ENCODE results near the gene ZFAND3.

ZFAND3 gene

DNA sequence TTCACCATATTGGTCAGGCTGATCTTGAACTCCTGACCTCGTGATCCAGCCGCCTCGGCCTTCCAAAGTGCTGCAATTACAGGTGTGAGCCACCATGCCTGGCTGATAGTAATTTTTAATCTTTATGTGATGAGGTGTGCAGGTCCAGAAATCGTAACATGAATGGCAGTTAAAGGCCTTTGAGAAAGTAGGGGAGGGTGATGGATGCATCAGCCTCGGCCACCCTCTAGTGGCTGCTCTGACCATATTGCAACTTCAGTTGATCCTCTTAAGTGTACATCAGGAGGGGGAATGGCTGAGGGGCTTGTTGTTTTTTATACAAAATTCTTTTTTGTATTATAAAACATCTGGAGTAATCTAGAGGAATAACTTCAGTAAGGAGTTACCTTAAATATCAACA lies 193.0 kb downstream of the ZFAND3 start:
- Mint-ChIP-seq H3K27me3 (no peaks in the 10 kb centered on the region), H3K27ac (no peak overlapping the region), H3K4me3 (no peak overlapping the region), H3K4me1 (peaks cover 18% of the 10 kb centered on the region), H3K9me3 (peaks cover 2% of the 10 kb centered on the region), H3K36me3 (peaks cover 6% of the 10 kb centered on the region)
- ATAC-seq (ENCODE audit: low read depth) (peak; percentile 81), DNase-seq (ENCODE audit: low spot score in 2 of 2) (peak in 1 of 2 donors; percentile 10)

DNA sequence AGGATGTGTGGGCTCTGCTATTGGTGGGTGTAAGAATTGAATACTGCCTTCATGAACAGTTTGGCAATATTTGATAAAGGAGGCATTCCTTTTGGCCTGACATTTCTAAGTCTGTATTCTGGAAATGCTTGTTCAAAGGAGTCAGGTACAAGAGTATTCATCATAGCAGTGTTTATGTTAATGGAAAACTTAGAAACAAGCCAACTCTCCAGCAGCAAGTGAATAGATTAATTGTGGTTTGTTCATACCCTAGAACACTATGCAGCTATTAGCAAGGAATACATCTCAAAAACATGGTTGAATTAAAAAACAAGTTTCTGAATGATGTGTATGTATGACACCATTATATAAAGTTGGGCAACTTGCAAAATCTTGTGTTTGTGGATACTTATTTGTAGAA lies 195.8 kb downstream of the ZFAND3 start:
- DNase-seq (ENCODE audit: low spot score in 2 of 2) = no peak
- H3K4me3 Mint-ChIP-seq = no peak overlapping the region
- peaks cover 17% of the 10 kb centered on the region for H3K4me1 Mint-ChIP-seq
- H3K9me3 Mint-ChIP-seq = no peaks in the 10 kb centered on the region
- ATAC-seq (ENCODE audit: low read depth) = no peak
- no peaks in the 10 kb centered on the region for H3K27me3 Mint-ChIP-seq
- peaks cover 4% of the 10 kb centered on the region for H3K36me3 Mint-ChIP-seq
- no peak overlapping the region for H3K27ac Mint-ChIP-seq

DNA sequence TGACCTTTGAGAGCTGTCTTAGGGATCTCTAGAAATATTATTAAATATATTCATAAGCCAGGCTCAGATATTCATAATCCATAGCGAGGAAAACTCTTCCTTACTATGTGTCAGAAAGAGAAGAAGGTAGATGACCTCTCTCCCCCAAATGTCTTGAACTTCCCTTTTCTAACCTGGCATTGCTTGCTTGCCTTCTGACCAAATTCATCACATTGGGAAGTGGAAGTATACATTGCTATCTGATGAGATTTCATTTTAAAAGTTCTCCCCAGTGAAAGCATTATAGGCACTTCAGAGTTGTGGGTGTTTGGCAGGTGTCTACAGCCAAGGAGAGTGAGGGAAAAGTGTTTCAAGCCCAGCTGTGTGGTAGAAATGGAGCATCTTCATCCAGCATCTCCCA lies 197.3 kb downstream of the ZFAND3 start:
- no peak overlapping the region for H3K27ac Mint-ChIP-seq
- H3K27me3 Mint-ChIP-seq = no peaks in the 10 kb centered on the region
- H3K4me1 Mint-ChIP-seq = peaks cover 24% of the 10 kb centered on the region
- no peak for DNase-seq (ENCODE audit: low spot score in 2 of 2)
- peaks cover 2% of the 10 kb centered on the region for H3K36me3 Mint-ChIP-seq
- no peak for ATAC-seq (ENCODE audit: low read depth)
- no peaks in the 10 kb centered on the region for H3K9me3 Mint-ChIP-seq
- H3K4me3 Mint-ChIP-seq = no peak overlapping the region

DNA sequence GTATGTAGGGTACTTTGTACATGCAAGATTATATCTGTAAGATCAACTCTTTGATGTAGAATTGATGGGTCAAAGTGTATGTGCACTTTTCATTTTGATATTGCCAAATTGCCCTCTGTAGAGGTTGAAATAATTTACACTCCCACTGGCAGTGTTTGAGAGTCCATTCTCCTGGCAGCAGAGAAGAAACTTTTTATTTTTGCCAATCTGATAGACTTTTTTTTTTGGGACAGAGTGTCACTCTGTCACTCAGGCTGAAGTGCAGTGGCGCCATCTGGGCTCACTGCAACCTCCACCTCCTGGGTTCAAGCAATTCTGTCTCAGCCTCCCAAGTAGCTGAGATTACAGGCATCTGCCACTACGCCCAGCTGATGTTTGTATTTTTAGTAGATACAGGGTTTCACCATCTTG lies 199.2 kb downstream of the ZFAND3 start:
- H3K36me3 Mint-ChIP-seq = no peaks in the 10 kb centered on the region
- H3K4me1 Mint-ChIP-seq = peaks cover 17% of the 10 kb centered on the region
- H3K9me3 Mint-ChIP-seq = no peaks in the 10 kb centered on the region
- ATAC-seq (ENCODE audit: low read depth) (no peak), DNase-seq (ENCODE audit: low spot score in 2 of 2) (no peak)
- no peak overlapping the region for H3K27ac Mint-ChIP-seq
- no peaks in the 10 kb centered on the region for H3K27me3 Mint-ChIP-seq
- H3K4me3 Mint-ChIP-seq = no peak overlapping the region

DNA sequence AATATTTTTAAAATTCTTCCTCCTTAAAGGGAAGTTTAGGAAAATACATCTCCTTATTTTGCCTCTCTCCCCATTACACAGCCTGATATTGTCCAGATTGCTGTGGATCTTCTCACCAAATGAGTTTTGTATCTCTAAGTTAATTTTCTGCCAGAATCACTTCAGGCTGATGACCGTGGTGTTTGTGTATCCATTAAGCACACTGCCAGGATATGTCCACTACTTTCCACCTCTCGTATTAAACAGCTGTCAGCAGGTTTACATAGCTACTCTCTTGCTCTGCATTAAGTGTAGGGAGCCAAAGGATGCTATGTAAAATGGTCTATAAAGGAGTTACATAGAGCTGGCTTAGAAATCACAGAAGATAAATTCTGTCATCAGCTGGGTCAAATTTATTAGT lies 201.1 kb downstream of the ZFAND3 start:
- Mint-ChIP-seq H3K9me3 (peaks cover 2% of the 10 kb centered on the region), H3K27me3 (no peaks in the 10 kb centered on the region), H3K27ac (no peak overlapping the region), H3K36me3 (peaks cover 2% of the 10 kb centered on the region), H3K4me1 (peaks cover 16% of the 10 kb centered on the region), H3K4me3 (no peak overlapping the region)
- no peak for ATAC-seq (ENCODE audit: low read depth)
- DNase-seq (ENCODE audit: low spot score in 2 of 2) = no peak

DNA sequence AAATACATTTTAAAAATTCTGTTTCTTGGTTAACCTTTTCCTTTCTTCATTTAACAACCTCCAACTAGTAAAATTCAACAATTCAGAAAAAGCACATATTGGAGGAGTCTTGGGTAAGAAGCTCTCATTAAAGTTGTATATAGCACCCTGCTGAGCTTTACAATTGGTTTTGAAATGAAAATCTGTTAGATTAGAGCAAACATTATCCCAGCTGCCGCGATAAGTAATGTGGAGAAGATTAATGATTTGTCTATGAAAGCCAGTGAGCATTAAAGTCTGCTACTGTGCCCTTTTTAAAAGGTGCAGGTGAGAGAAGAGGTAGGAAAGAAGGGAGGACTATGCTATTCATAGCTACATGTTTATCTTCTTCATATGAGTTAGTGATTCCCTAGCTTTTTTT lies 201.5 kb downstream of the ZFAND3 start:
- Mint-ChIP-seq H3K27ac (no peak overlapping the region), H3K4me1 (peaks cover 17% of the 10 kb centered on the region), H3K4me3 (no peak overlapping the region), H3K9me3 (peaks cover 2% of the 10 kb centered on the region), H3K36me3 (peaks cover 2% of the 10 kb centered on the region), H3K27me3 (no peaks in the 10 kb centered on the region)
- no peak for ATAC-seq (ENCODE audit: low read depth)
- no peak for DNase-seq (ENCODE audit: low spot score in 2 of 2)

DNA sequence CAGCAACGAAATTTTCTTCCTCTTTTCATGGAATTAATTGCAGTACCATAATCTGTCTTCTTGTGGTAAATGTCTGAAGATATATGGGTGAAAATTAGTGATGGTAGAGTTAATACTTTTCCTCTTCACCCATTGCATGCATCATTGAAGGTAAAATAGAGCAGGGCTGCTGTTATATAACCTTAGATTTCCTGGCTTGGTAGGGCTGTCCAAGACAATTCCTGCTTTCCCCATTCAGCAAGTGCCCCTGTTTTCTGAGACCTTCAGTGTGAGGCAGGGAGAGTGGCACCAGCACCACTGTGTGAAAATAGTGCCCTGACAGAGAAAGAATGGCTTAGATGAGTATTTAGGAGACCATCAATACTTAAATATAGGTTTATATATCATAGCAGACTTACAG lies 202.0 kb downstream of the ZFAND3 start:
- H3K4me3 Mint-ChIP-seq = no peak overlapping the region
- no peaks in the 10 kb centered on the region for H3K27me3 Mint-ChIP-seq
- no peak for DNase-seq (ENCODE audit: low spot score in 2 of 2)
- ATAC-seq (ENCODE audit: low read depth) = no peak
- H3K27ac Mint-ChIP-seq = no peak overlapping the region
- H3K4me1 Mint-ChIP-seq = peaks cover 19% of the 10 kb centered on the region
- H3K36me3 Mint-ChIP-seq = peaks cover 2% of the 10 kb centered on the region
- peaks cover 2% of the 10 kb centered on the region for H3K9me3 Mint-ChIP-seq

DNA sequence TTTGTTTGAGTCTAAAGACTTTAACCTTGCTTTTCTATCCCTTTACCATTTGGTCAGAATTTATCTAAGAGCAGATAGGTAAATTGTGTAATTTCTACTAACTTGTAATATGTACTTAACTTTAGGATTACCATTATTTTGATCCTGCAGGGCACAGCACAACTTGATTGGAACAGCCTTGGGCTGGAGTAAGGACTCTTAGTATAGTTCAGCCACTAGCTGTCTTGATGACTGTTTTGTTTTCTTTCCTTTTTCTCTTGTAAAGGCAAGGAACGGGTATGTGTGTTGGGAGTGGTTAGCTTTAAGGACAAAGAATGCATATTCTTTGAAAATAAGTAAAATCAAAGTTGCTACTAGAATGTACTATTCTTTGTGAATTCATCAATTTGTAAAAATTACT lies 203.2 kb downstream of the ZFAND3 start:
- H3K36me3 Mint-ChIP-seq = peaks cover 2% of the 10 kb centered on the region
- peaks cover 2% of the 10 kb centered on the region for H3K9me3 Mint-ChIP-seq
- DNase-seq (ENCODE audit: low spot score in 2 of 2) = no peak
- H3K4me1 Mint-ChIP-seq = peaks cover 17% of the 10 kb centered on the region
- H3K27me3 Mint-ChIP-seq = no peaks in the 10 kb centered on the region
- no peak overlapping the region for H3K4me3 Mint-ChIP-seq
- no peak for ATAC-seq (ENCODE audit: low read depth)
- no peak overlapping the region for H3K27ac Mint-ChIP-seq

DNA sequence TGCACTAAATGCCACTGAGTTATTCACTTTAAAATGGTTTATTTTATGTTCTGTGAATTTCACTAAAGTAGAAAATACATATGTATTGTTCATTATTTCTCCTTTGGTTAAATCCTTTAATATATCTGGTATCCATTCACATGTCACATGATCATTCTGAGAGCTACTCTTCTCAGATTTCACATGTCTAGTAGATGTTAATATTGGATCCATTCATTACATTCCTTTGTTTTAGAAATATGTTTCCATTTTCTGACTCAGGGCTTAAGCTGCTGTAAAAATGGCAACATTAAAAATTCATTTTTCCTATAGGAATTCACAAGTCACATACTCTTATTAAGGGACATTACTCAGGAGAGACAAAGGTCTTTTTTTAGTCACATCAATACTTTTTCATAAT lies 205.4 kb downstream of the ZFAND3 start:
- ATAC-seq (ENCODE audit: low read depth) = no peak
- peaks cover 2% of the 10 kb centered on the region for H3K36me3 Mint-ChIP-seq
- no peak for DNase-seq (ENCODE audit: low spot score in 2 of 2)
- H3K4me1 Mint-ChIP-seq = peaks cover 24% of the 10 kb centered on the region
- H3K27ac Mint-ChIP-seq = no peak overlapping the region
- peaks cover 2% of the 10 kb centered on the region for H3K9me3 Mint-ChIP-seq
- no peak overlapping the region for H3K4me3 Mint-ChIP-seq
- H3K27me3 Mint-ChIP-seq = no peaks in the 10 kb centered on the region

DNA sequence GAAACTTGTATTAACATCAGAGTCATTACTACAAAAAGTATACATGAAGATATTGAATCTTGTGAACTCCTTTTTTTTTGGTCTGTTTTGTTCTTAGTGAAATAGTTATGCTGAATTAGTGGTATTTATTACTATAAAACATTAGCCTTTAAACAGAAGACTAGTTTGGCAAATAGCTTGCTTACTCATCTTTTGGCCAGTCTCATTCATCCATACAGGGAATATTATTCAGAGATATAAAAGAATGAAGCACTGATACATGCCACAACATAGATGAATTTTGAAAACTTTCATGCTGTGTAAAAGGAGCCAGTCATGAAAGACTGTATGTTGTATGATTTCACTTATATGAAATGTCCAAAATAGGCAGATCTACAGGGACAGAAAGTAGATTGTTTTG lies 205.9 kb downstream of the ZFAND3 start:
- no peak overlapping the region for H3K27ac Mint-ChIP-seq
- DNase-seq (ENCODE audit: low spot score in 2 of 2) = no peak
- H3K4me1 Mint-ChIP-seq = peaks cover 25% of the 10 kb centered on the region
- no peak for ATAC-seq (ENCODE audit: low read depth)
- H3K36me3 Mint-ChIP-seq = peaks cover 4% of the 10 kb centered on the region
- no peak overlapping the region for H3K4me3 Mint-ChIP-seq
- no peaks in the 10 kb centered on the region for H3K27me3 Mint-ChIP-seq
- H3K9me3 Mint-ChIP-seq = peaks cover 2% of the 10 kb centered on the region

DNA sequence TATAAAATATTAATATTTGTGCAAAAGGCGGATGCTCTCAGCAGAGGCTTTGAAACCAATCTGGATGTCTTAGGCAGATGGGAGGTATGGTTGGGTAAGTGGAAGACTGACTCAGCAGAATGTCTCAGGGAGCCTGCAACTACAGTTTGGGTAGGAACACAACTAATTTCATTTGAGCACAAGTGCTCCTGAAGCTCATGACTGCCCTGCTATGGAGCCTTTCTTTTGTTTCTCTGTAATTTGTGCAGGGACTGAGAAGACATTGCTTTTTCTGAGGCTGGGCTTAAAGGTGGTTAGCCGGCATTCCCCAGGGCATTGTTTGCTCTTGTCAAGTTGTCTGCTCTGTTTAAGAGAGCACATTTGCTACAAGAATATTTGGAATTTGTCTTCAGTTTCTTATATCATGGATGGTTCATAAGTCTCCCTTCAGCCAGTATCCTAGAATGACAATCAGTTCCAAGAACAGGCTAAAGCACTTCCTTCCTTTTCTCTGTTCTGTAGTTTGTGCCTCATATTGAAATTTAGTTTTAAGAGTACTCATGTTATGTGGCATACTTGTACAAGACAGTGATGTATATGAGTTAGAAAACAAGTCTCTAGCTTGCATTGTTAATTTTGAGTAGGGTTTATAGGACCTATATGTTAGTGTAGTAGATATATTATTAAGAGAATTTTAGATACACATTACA lies 208.3 kb downstream of the ZFAND3 start:
- peaks cover 4% of the 10 kb centered on the region for H3K36me3 Mint-ChIP-seq
- ATAC-seq (ENCODE audit: low read depth) = no peak
- no peak for DNase-seq (ENCODE audit: low spot score in 2 of 2)
- H3K4me1 Mint-ChIP-seq = peaks cover 27% of the 10 kb centered on the region
- H3K9me3 Mint-ChIP-seq = peaks cover 2% of the 10 kb centered on the region
- no peak overlapping the region for H3K4me3 Mint-ChIP-seq
- H3K27me3 Mint-ChIP-seq = no peaks in the 10 kb centered on the region
- H3K27ac Mint-ChIP-seq = no peak overlapping the region

DNA sequence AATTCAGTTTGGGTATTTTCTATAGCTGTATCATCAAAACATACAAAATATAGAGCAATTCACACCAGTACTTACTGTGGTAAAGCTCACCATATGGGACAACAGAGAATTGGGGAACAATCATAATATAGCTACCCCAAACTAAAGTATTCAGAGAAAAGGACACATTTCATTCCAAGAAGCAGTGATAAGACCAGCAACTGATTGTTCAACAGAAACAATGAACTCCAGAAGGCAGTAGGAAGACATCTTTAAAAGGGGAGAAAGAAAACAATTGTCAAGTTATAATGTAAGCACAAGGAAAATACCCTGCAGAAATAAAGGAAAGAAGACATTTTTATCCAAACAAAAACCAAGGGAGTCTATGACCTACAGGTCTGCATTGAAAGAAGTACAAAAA lies 210.9 kb downstream of the ZFAND3 start:
- no peak overlapping the region for H3K27ac Mint-ChIP-seq
- DNase-seq (ENCODE audit: low spot score in 2 of 2) (no peak), ATAC-seq (ENCODE audit: low read depth) (no peak)
- peaks cover 2% of the 10 kb centered on the region for H3K36me3 Mint-ChIP-seq
- peaks cover 25% of the 10 kb centered on the region for H3K4me1 Mint-ChIP-seq
- no peaks in the 10 kb centered on the region for H3K9me3 Mint-ChIP-seq
- no peaks in the 10 kb centered on the region for H3K27me3 Mint-ChIP-seq
- no peak overlapping the region for H3K4me3 Mint-ChIP-seq

DNA sequence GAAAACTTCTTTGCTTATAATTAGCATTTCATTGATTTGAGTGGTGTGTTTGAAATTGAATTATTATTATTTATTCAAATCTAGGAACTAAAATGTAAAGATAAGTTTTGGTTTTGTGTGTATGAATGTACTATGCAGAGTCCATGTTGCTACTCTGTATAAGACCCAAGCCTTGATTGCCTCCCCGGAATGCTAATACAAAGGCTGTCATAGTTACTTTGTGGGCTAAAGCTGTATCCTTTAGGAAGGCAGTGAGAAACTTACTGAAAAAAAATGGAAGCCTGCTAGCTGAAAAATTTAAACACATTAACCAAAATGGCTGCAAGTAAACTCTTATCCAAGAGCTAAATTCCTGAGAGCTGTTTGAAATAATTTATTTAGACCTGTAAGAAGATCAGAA lies 213.3 kb downstream of the ZFAND3 start:
- H3K4me1 Mint-ChIP-seq = peaks cover 29% of the 10 kb centered on the region

DNA sequence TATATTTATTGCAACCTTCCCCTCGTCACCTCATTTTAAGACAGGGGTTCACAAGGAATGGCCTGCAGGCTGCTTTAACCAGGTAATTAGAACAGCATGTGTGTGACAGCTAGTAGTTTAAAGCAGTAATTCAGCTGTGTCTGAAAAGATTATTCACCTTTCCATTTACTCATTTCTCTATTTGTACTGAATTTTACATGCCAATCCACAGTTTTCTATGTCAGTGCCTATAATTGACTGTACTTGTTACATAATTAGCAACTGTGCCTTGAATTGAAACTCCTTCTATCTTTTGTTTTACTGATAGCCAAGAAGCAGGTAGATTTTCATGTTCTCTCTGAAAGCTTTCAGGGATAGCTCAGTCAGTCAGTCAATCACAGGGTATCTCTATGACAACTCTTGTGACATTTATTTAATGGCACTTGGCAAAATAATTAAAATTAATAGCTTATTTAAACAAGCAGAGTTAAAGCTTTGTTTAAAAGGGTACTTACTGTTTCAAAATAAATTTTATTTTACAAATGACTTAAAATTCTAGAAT lies 214.0 kb downstream of the ZFAND3 start:
- no peak for ATAC-seq (ENCODE audit: low read depth)
- H3K4me1 Mint-ChIP-seq = peaks cover 26% of the 10 kb centered on the region
- peaks cover 7% of the 10 kb centered on the region for H3K36me3 Mint-ChIP-seq
- H3K9me3 Mint-ChIP-seq = no peaks in the 10 kb centered on the region
- H3K27ac Mint-ChIP-seq = no peak overlapping the region
- no peaks in the 10 kb centered on the region for H3K27me3 Mint-ChIP-seq
- no peak overlapping the region for H3K4me3 Mint-ChIP-seq
- DNase-seq (ENCODE audit: low spot score in 2 of 2) = no peak

More for the DNA sequence above, 213.3 kb downstream of the ZFAND3 start:
- Mint-ChIP-seq H3K27ac (no peak overlapping the region), H3K36me3 (peaks cover 7% of the 10 kb centered on the region), H3K27me3 (no peaks in the 10 kb centered on the region), H3K9me3 (no peaks in the 10 kb centered on the region), H3K4me3 (no peak overlapping the region)
- ATAC-seq (ENCODE audit: low read depth) (no peak), DNase-seq (ENCODE audit: low spot score in 2 of 2) (no peak)

DNA sequence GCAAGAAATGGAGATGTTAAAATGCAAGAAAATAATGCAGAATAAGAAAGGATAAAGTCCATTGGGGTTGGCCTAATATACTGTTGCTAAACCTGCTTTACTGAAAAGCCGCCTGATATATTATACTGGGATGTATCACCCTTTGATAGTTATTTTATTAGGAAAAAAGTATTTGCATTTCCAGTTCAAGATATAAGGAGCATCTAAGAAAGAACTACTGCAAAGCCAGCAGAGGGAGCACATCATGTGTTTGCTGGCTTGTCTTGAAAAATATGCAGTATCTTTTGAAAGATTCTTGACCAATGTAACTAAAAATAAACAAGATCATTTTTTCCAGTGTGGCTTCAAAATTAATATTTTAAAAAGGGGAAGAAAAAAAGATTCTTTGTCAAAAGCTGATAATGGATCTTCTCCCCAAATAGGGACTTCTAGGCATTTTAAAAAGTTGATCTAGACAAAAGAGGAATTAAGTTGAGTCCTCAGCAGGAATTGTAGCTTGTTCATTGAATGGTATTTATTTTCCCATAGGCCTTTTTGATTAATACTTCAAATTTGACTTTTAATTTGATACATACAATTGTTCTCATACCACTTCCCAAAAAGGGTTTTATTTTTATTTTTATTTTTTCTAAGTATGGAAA lies 214.9 kb downstream of the ZFAND3 start:
- no peak overlapping the region for H3K27ac Mint-ChIP-seq
- no peak for DNase-seq (ENCODE audit: low spot score in 2 of 2)
- ATAC-seq (ENCODE audit: low read depth) = no peak
- no peaks in the 10 kb centered on the region for H3K9me3 Mint-ChIP-seq
- no peaks in the 10 kb centered on the region for H3K27me3 Mint-ChIP-seq
- H3K4me3 Mint-ChIP-seq = no peak overlapping the region
- H3K36me3 Mint-ChIP-seq = peaks cover 7% of the 10 kb centered on the region
- peaks cover 25% of the 10 kb centered on the region for H3K4me1 Mint-ChIP-seq

Data from memory B cell (primary cell).